Transverse colon (tissue), 4 donors: ENCODE measurements around the gene NAT14. TPM values are rescaled to one million over a fixed set of nuclear protein-coding genes. Genes with fewer than 3 reads are reported as not detected.

Source experiments
- DNase-seq: peaks from one replicate; pipeline ENCODE4 v3.0.0-alpha.2; 2019
- H3K27ac ChIP-seq, 4 donors: fragments of 200-600 bp; sonication (generic); 2 replicates each; pipeline ENCODE4 v1.5.1; 2016 to 2018; ENCODE audit warnings: inconsistent platforms in 4 of 4
- H3K27me3 ChIP-seq: fragments of 200-600 bp; sonication (generic); 2 replicates; pipeline ENCODE4 v1.5.1; 2017; ENCODE audit warnings: inconsistent platforms
- H3K36me3 ChIP-seq, 4 donors: fragments of 200-600 bp; sonication (generic); 2 replicates each; pipeline ENCODE4 v1.5.1; 2017 to 2019; ENCODE audit warnings: inconsistent platforms in 4 of 4
- H3K4me1 ChIP-seq, 4 donors: fragments of 200-600 bp; sonication (generic); 2 replicates each; pipeline ENCODE4 v1.5.1; 2017 to 2020; ENCODE audit warnings: inconsistent platforms in 4 of 4
- H3K4me3 ChIP-seq, 4 donors: fragments of 200-600 bp; sonication (generic); 1 replicate in 1 of 4; 2 replicates in 3 of 4; pipeline versions ENCODE4 v1.5.1 to v1.6.1; 2017 to 2019; ENCODE audit warnings: inconsistent platforms in 4 of 4
- H3K9me3 ChIP-seq, 2 donors: fragments of 200-600 bp; sonication (generic); 2 replicates each; pipeline ENCODE4 v1.5.1; 2017 to 2019; ENCODE audit warnings: inconsistent platforms in 2 of 2
- CTCF ChIP-seq, 5 experiments: fragments of 200-600 bp in 3 of 5; fragments of 450-650 bp in 2 of 5; sonication (generic) in 3 of 5; IDR thresholded peaks; 1 replicate in 2 of 5; 2 replicates in 3 of 5; pipeline ENCODE4 v1.5.1; 2016 to 2017; ENCODE audit warnings: antibody characterized with exemption in 5 of 5, inconsistent platforms in 3 of 5, mild to moderate bottlenecking in 2 of 5, moderate library complexity in 1 of 5
- EP300 ChIP-seq: sonication (generic); formaldehyde crosslinking; IDR thresholded peaks from one replicate; pipeline ENCODE4 v1.6.1; 2017; ENCODE audit warnings: antibody characterized with exemption, low read depth
- POLR2A ChIP-seq: fragments of 450-650 bp; IDR thresholded peaks from one replicate; pipeline ENCODE4 v1.6.1; 2016; ENCODE audit warnings: antibody characterized with exemption, mild to moderate bottlenecking, moderate library complexity
- POLR2AphosphoS5 ChIP-seq, 3 donors: sonication (generic); formaldehyde crosslinking; IDR thresholded peaks; one replicate each; pipeline ENCODE4 v1.6.1; 2016; ENCODE audit warnings: antibody characterized with exemption in 3 of 3
- WGBS, 2 donors: methylation state at CpG; one replicate each; pipeline ENCODE4 v1.1.5; 2018; ENCODE audit warnings: low coverage in 1 of 2; 5-methylcytosine and 5-hydroxymethylcytosine counted together
- in situ Hi-C, 4 donors: fragments of 200-750 bp; cut with MboI; loops; one replicate each; pipeline versions ENCODE4 v1.15.0 to v1.15.1; 2017; ENCODE audit warnings: low sequenced_read_pairs in 3 of 4, low pct_ligation_motif_present in 1 of 4, low pct_unique_long_range_greater_than_20kb in 1 of 4
- intact Hi-C: fragments of 100-400 bp; cut with DNase I; formaldehyde crosslinking; loops from one replicate; pipeline ENCODE4 v1.15.1; 2023; ENCODE audit warnings: low total_unique reads
- total RNA-seq, 4 donors: library from RNA; depleted of rRNA; stranded (reverse); fragments of >200 nt; gene quantifications; one replicate each; pipeline ENCODE4 v1.1.0, GENCODE V29; 2016

Gene NAT14
- total RNA-seq, 4 donors from 2014 or later, result 2.1 to 2.7 TPM; not detected in 2

- peaks cover 5 to 11% (median 10%) of the 10 kb centered on the region in 4 donors for H3K4me1 ChIP-seq
- intact Hi-C loops, result no loop called here
- H3K27ac ChIP-seq, result no peak overlapping the region
- H3K27me3 ChIP-seq, result peaks cover 4% of the 10 kb centered on the region
- no peak for DNase-seq
- H3K4me3 ChIP-seq, result no peak overlapping the region
- no peaks in the 10 kb centered on the region for H3K36me3 ChIP-seq
- no peak for TF ChIP-seq POLR2AphosphoS5 (IDR thresholded peaks at IDR 0.05)
- no peak for TF ChIP-seq EP300
- TF ChIP-seq POLR2A, result no peak
- TF ChIP-seq CTCF (IDR thresholded peaks at IDR 0.05), result no peak
- in situ Hi-C loops, result no loop called here
- WGBS, 2 donors, result 52 to 58% methylated on average over 11 to 26 of the region's 29 CpGs
- no peaks in the 10 kb centered on the region for H3K9me3 ChIP-seq
Measured at GRCh38 chr19:55525289-55526101, 40.5 kb downstream of the NAT14 start.

- 0 to 40% methylated on average over 2 to 23 of the region's 35 CpGs for WGBS, 2 donors
- in situ Hi-C loops, result no loop called here
- Histone ChIP-seq H3K4me1 (peaks cover 5 to 11% (median 10%) of the 10 kb centered on the region in 4 donors), H3K4me3 (no peak overlapping the region), H3K9me3 (no peaks in the 10 kb centered on the region), H3K27ac (no peak overlapping the region), H3K27me3 (peaks cover 4% of the 10 kb centered on the region), H3K36me3 (no peaks in the 10 kb centered on the region)
- intact Hi-C loops, result no loop called here
- DNase-seq, result peak; percentile 80
- TF ChIP-seq EP300 (no peak), POLR2AphosphoS5 (IDR thresholded peaks at IDR 0.05) (no peak), CTCF (IDR thresholded peaks at IDR 0.05) (no peak), POLR2A (no peak)
Measured at GRCh38 chr19:55526216-55527196, 41.5 kb downstream of the NAT14 start.

GRCh38 chr19:55527197-55528029, 42.4 kb downstream of the NAT14 start:
- no peaks in the 10 kb centered on the region for H3K9me3 ChIP-seq
- H3K27ac ChIP-seq, result no peak overlapping the region
- WGBS, 2 donors, result 69 to 79% methylated on average over 16 to 22 of the region's 22 CpGs
- no peaks in the 10 kb centered on the region for H3K36me3 ChIP-seq
- H3K4me3 ChIP-seq, result no peak overlapping the region
- in situ Hi-C loops (no loop called here), intact Hi-C loops (no loop called here)
- no peak for DNase-seq
- peaks cover 4% of the 10 kb centered on the region for H3K27me3 ChIP-seq
- TF ChIP-seq CTCF (IDR thresholded peaks at IDR 0.05), result no peak
- peaks cover 5 to 11% (median 10%) of the 10 kb centered on the region in 4 donors for H3K4me1 ChIP-seq
